DND-41 (cell line): Measurements from ENCODE around the gene ARHGAP6.
"Not testable (repeated sequence)": the region's sequence is repeated elsewhere in the genome, so short reads cannot be mapped to it uniquely, and the experiment has no call there.

Source experiments
- ATAC-seq: fragments of 200-7000 bp; cut with Tn5 transposase; 3 replicates; pipeline ENCODE4 v1.9.1; 2021; ENCODE audit warnings: low read depth; ENCODE audit not compliant: insufficient read depth
- DNase-seq: peaks from one replicate; pipeline ENCODE4 v3.0.0-alpha.2; 2020
- H2AFZ ChIP-seq: 2 replicates; pipeline ENCODE4 v1.6.0; 2012; ENCODE audit warnings: low read depth, low read length
- H3K27ac ChIP-seq: 2 replicates; pipeline ENCODE4 v1.5.1; 2012; ENCODE audit warnings: low read length, inconsistent platforms
- H3K27me3 ChIP-seq: fragments of 200-600 bp; sonication (generic); 2 replicates; pipeline ENCODE4 v1.6.0; 2012; ENCODE audit warnings: low read length, mild to moderate bottlenecking, inconsistent platforms; ENCODE audit not compliant: insufficient read depth, poor library complexity
- H3K36me3 ChIP-seq: 2 replicates; pipeline ENCODE4 v1.5.1; 2012; ENCODE audit warnings: low read length, inconsistent platforms; ENCODE audit not compliant: insufficient read depth
- H3K4me1 ChIP-seq: 2 replicates; pipeline ENCODE4 v1.5.1; 2012; ENCODE audit warnings: mild to moderate bottlenecking, low read length; ENCODE audit not compliant: insufficient read depth
- H3K4me2 ChIP-seq: 2 replicates; pipeline ENCODE4 v1.6.0; 2012; ENCODE audit warnings: mild to moderate bottlenecking, moderate library complexity, low read length, inconsistent platforms; ENCODE audit not compliant: insufficient read depth
- H3K4me3 ChIP-seq, 2 experiments: fragments of 200-600 bp in 1 of 2; shearing (Covaris generic) in 1 of 2; 2 replicates each; pipeline ENCODE4 v1.5.1; 2012 to 2016; ENCODE audit warnings: inconsistent platforms in 2 of 2, low read length in 2 of 2, mild to moderate bottlenecking in 2 of 2, low read depth in 1 of 2, moderate library complexity in 1 of 2
- H3K79me2 ChIP-seq: 2 replicates; pipeline ENCODE4 v1.6.0; 2012; ENCODE audit warnings: low read length, inconsistent platforms; ENCODE audit not compliant: insufficient read depth
- H3K9ac ChIP-seq: 2 replicates; pipeline ENCODE4 v1.6.0; 2012; ENCODE audit warnings: low read depth, mild to moderate bottlenecking, inconsistent platforms, low read length, moderate library complexity
- H3K9me3 ChIP-seq: 2 replicates; pipeline ENCODE4 v1.5.1; 2012; ENCODE audit warnings: low read length, moderate library complexity, mild to moderate bottlenecking, inconsistent platforms; ENCODE audit not compliant: insufficient read depth, severe bottlenecking
- H4K20me1 ChIP-seq: 2 replicates; pipeline ENCODE4 v1.6.0; 2012; ENCODE audit warnings: low read length; ENCODE audit not compliant: insufficient read depth
- EZH2 ChIP-seq: IDR thresholded peaks from 3 replicates; pipeline ENCODE4 v1.6.1; 2012; ENCODE audit warnings: borderline replicate concordance, low read depth, mild to moderate bottlenecking, moderate library complexity, low read length, inconsistent platforms; ENCODE audit not compliant: severe bottlenecking
- TF ChIP-seq, protein P1 (sequence below): IDR thresholded peaks from 2 replicates; pipeline ENCODE4 v1.5.1; 2012; ENCODE audit warnings: borderline replicate concordance, low read length, moderate library complexity, mild to moderate bottlenecking; ENCODE audit not compliant: poor library complexity, severe bottlenecking; ENCODE audit errors: extremely low read depth

The ARHGAP6 gene

DNA sequence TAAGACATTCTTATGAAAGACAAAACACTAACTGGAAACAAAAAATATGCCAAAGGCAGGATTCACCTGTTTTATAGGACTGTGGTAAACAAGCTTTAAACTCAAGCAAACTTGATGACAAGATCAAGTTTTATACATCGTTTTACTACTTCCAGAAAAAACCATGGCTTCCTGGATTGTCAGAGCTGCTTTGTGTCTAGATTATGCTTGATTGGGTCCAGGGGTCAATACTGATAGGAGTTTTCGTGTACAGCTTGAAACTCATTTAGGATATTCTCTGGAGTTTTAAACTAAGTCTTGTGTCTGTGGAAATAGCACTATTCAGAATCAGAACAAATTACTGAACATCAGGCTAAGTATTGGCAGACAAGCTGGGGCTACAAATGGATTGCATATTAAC is 541.6 kb downstream of the ARHGAP6 start:
- no peak overlapping the region for H3K4me3 ChIP-seq
- DNase-seq (no peak), ATAC-seq (no peak)
- peaks cover 27% of the 10 kb centered on the region for H3K36me3 ChIP-seq
- H3K79me2 ChIP-seq = no peaks in the 10 kb centered on the region
- TF ChIP-seq EZH2 = no peak
- TF ChIP-seq, protein P1, sequence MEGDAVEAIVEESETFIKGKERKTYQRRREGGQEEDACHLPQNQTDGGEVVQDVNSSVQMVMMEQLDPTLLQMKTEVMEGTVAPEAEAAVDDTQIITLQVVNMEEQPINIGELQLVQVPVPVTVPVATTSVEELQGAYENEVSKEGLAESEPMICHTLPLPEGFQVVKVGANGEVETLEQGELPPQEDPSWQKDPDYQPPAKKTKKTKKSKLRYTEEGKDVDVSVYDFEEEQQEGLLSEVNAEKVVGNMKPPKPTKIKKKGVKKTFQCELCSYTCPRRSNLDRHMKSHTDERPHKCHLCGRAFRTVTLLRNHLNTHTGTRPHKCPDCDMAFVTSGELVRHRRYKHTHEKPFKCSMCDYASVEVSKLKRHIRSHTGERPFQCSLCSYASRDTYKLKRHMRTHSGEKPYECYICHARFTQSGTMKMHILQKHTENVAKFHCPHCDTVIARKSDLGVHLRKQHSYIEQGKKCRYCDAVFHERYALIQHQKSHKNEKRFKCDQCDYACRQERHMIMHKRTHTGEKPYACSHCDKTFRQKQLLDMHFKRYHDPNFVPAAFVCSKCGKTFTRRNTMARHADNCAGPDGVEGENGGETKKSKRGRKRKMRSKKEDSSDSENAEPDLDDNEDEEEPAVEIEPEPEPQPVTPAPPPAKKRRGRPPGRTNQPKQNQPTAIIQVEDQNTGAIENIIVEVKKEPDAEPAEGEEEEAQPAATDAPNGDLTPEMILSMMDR = no peak
- H3K4me2 ChIP-seq = no peak overlapping the region
- no peak overlapping the region for H3K9ac ChIP-seq
- no peaks in the 10 kb centered on the region for H4K20me1 ChIP-seq
- H3K4me1 ChIP-seq = no peaks in the 10 kb centered on the region
- no peaks in the 10 kb centered on the region for H3K27me3 ChIP-seq
- H3K9me3 ChIP-seq = no peaks in the 10 kb centered on the region
- no peak overlapping the region for H2AFZ ChIP-seq
- H3K27ac ChIP-seq = no peak overlapping the region

DNA sequence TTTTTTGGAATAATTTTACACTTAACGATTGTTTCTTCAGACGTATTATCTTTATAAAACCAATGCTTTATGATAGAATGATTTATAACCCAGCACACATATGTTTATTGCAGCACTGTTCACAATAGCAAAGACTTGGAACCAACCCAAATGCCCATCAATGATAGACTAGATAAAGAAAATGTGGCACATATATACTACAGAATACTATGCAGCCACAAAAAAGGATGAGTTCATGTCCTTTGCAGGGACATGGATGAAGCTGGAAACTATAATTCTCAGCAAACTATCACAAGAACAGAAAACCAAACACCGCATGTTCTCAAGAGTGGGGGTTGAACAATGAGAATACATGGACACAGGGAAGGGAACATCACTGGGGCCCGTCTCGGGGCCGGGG is 542.6 kb downstream of the ARHGAP6 start:
- H3K27me3 ChIP-seq, H3K4me2 ChIP-seq, H3K4me1 ChIP-seq, H3K9me3 ChIP-seq, H3K27ac ChIP-seq, H3K79me2 ChIP-seq, ATAC-seq, H2AFZ ChIP-seq, H4K20me1 ChIP-seq, H3K9ac ChIP-seq, DNase-seq, H3K4me3 ChIP-seq: not testable (repeated sequence)
- peaks cover 37% of the 10 kb centered on the region for H3K36me3 ChIP-seq

DNA sequence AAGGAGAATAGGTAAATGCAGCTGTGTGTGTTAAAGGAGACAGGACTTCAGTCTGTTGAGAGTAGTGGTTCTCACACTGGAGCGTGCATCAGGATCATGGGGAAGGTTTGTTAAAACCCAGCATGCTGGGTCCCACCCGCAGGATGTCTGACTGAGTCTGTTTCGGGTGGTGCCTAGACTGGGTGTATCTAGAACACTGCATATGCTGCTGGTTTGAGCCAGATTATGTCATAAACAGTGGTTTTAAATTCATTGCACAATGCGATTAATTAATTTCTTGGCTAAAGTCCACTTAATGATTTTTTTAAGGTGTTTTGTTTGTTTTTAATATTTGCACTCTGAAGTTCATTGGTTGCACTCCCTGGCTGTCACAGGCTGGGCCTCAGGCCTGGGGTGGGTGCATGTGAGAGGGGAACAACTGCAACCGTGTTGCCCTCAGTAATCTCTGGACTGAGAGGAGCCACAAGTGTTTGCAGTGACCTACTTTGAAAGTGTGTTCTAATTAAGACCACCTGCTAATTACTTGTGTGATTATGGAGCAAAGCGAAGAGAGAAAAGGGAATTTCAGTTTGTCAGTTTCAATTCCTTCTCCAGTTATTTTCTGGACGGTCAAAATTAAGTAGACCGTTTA is 546.3 kb downstream of the ARHGAP6 start:
- Histone ChIP-seq H3K27me3 (no peaks in the 10 kb centered on the region), H3K9me3 (no peaks in the 10 kb centered on the region), H3K4me3 (no peak overlapping the region), H3K4me1 (no peaks in the 10 kb centered on the region), H3K36me3 (peaks cover 74% of the 10 kb centered on the region), H3K27ac (no peak overlapping the region), H3K4me2 (no peak overlapping the region), H4K20me1 (no peaks in the 10 kb centered on the region), H3K79me2 (no peaks in the 10 kb centered on the region), H2AFZ (no peak overlapping the region), H3K9ac (no peak overlapping the region)
- TF ChIP-seq, protein P1 = no peak
- TF ChIP-seq EZH2 = no peak
- DNase-seq (no peak), ATAC-seq (no peak)

- ATAC-seq (no peak), DNase-seq (no peak)
- H3K9me3 ChIP-seq = no peaks in the 10 kb centered on the region
- no peak overlapping the region for H3K9ac ChIP-seq
- H2AFZ ChIP-seq = no peak overlapping the region
- no peak overlapping the region for H3K27ac ChIP-seq
- H3K27me3 ChIP-seq = no peaks in the 10 kb centered on the region
- peaks cover 83% of the 10 kb centered on the region for H3K36me3 ChIP-seq
- TF ChIP-seq EZH2 = no peak
- TF ChIP-seq, protein P1 = no peak
- H3K4me2 ChIP-seq = no peak overlapping the region
- H3K79me2 ChIP-seq = peaks cover 6% of the 10 kb centered on the region; the same call in 1 of the 2 replicates
- peaks cover 9% of the 10 kb centered on the region for H3K4me1 ChIP-seq
- H4K20me1 ChIP-seq = no peaks in the 10 kb centered on the region
- H3K4me3 ChIP-seq = no peak overlapping the region
Measured at GRCh38 chrX:11117745-11118144, 548.0 kb downstream of the ARHGAP6 start.
